ENCODE measurements around the gene MLLT3. TPM values are rescaled to one million over a fixed set of nuclear protein-coding genes. Genes with fewer than 3 reads are reported as not detected.

Gene MLLT3
- total and polyA plus RNA-seq, 2 experiments from 2014 or later = 13.7 to 39.2 TPM

DNA sequence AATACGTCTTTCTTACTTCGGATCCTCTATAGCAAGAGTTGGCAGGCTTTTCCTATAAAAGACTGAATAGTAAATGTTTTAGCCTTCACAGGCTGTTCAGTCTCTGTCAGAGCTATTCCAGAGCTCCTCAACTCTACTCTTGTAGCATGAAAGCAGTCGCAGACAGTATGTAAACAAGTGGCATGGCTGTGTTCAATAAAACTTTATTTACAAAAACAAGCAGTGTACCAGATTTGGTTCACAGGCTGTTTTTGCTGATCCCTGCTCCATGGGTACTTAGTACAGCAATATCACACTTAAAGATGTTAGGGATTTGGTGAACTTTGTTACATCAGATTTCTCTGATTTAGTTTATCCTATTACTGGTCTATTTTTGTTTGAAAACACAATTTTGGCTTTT, 235.2 kb downstream of the MLLT3 start:
- Histone ChIP-seq H3K4me2 (no peak overlapping the region), H3K4me3 (no peak overlapping the region), H3K9me2 (replicated peaks; ENCODE audit: insufficient read depth) (no peaks in the 10 kb centered on the region), H3K27ac (no peak overlapping the region), H3K27me3 (no peaks in the 10 kb centered on the region), H4K20me1 (ENCODE audit: insufficient read depth, poor library complexity, severe bottlenecking) (no peaks in the 10 kb centered on the region), H3K79me2 (peaks cover 21% of the 10 kb centered on the region), H3K36me3 (replicated peaks; ENCODE audit: insufficient read depth, low read depth) (no peaks in the 10 kb centered on the region), H3K9me3 (ENCODE audit: low read depth) (no peaks in the 10 kb centered on the region), H3K4me1 (ENCODE audit: insufficient read depth) (peaks cover 25% of the 10 kb centered on the region), H2AFZ (no peak overlapping the region)
- TF ChIP-seq EZH2 (IDR thresholded peaks at IDR 0.05; ENCODE audit: borderline replicate concordance) (no peak), EZH2phosphoT487 (IDR thresholded peaks at IDR 0.05; ENCODE audit: low read depth, severe bottlenecking, unreplicated experiment) (no peak)
- TF ChIP-seq, protein P1, sequence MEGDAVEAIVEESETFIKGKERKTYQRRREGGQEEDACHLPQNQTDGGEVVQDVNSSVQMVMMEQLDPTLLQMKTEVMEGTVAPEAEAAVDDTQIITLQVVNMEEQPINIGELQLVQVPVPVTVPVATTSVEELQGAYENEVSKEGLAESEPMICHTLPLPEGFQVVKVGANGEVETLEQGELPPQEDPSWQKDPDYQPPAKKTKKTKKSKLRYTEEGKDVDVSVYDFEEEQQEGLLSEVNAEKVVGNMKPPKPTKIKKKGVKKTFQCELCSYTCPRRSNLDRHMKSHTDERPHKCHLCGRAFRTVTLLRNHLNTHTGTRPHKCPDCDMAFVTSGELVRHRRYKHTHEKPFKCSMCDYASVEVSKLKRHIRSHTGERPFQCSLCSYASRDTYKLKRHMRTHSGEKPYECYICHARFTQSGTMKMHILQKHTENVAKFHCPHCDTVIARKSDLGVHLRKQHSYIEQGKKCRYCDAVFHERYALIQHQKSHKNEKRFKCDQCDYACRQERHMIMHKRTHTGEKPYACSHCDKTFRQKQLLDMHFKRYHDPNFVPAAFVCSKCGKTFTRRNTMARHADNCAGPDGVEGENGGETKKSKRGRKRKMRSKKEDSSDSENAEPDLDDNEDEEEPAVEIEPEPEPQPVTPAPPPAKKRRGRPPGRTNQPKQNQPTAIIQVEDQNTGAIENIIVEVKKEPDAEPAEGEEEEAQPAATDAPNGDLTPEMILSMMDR (IDR thresholded peaks at IDR 0.05; ENCODE audit: poor library complexity) = no peak
- DNase-seq (ENCODE audit: low spot score) = no peak
- 58% methylated on average over 3 of the region's 3 CpGs for WGBS (ENCODE audit: low lambda C conversion rate, missing lambda C conversion rate)

DNA sequence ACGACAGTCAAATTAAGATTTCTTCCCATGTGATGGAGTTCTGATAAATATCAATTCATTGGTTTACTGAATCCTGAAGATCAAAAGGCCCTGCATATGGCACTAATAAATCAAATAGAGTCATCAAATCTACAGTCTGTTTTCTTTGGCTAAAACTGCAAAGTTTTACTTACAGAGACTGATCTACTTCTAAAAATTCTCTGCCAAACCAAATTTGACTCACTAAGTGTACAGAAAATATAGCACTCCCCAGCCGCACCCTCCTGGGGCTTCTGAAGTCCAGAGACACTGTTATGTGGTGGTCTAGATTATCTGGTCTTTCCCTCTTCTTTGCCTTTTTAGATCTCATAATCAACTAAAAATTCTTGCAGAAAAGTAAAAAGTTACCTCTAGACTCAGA, 237.7 kb downstream of the MLLT3 start:
- Histone ChIP-seq H3K4me3 (no peak overlapping the region), H2AFZ (no peak overlapping the region), H3K9me2 (replicated peaks; ENCODE audit: insufficient read depth) (no peaks in the 10 kb centered on the region), H3K27me3 (no peaks in the 10 kb centered on the region), H3K4me1 (ENCODE audit: insufficient read depth) (peaks cover 21% of the 10 kb centered on the region), H3K36me3 (replicated peaks; ENCODE audit: insufficient read depth, low read depth) (no peaks in the 10 kb centered on the region), H3K9me3 (ENCODE audit: low read depth) (no peaks in the 10 kb centered on the region), H3K79me2 (peaks cover 14% of the 10 kb centered on the region), H4K20me1 (ENCODE audit: insufficient read depth, poor library complexity, severe bottlenecking) (no peaks in the 10 kb centered on the region), H3K4me2 (no peak overlapping the region), H3K27ac (no peak overlapping the region)
- 60% methylated on average over 2 of the region's 2 CpGs for WGBS (ENCODE audit: low lambda C conversion rate, missing lambda C conversion rate)
- TF ChIP-seq, protein P1 (IDR thresholded peaks at IDR 0.05; ENCODE audit: poor library complexity) = no peak
- TF ChIP-seq EZH2phosphoT487 (IDR thresholded peaks at IDR 0.05; ENCODE audit: low read depth, severe bottlenecking, unreplicated experiment) = no peak
- TF ChIP-seq EZH2 (IDR thresholded peaks at IDR 0.05; ENCODE audit: borderline replicate concordance) = no peak
- DNase-seq (ENCODE audit: low spot score) = no peak

DNA sequence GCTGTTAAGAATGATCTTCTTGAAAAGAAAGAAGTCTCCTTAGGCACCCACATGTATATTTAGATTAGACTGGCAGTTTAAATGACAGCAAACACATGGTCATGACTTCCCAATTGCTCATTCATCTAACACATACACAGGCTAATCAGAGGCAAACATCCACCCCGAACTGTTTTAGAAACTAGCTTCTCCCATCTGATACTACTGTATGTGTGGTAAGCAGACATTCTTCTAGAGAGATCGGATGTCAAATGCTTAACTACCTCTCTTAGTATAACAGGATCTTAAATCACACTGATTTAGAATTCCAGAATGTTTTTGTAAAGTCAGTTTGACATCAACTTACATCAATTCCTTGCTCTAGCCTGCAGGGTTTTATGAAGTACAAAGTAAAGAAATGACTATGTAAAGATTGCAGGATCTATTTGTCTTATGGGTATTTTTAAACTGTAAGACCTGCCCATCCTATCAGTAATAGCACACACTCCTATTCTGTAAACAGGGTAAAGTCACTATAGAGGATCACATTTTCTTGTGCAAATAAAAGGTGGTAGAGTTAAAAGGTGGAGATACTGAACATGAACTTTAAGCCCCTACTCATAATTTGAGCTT, 239.7 kb downstream of the MLLT3 start:
- H3K79me2 ChIP-seq = peaks cover 9% of the 10 kb centered on the region
- peak overlapping the region; percentile 53 for H3K4me2 ChIP-seq
- H2AFZ ChIP-seq = no peak overlapping the region
- 8% methylated on average over 2 of the region's 2 CpGs for WGBS (ENCODE audit: low lambda C conversion rate, missing lambda C conversion rate)
- H3K9me2 ChIP-seq (replicated peaks; ENCODE audit: insufficient read depth) = no peaks in the 10 kb centered on the region
- H3K27ac ChIP-seq = no peak overlapping the region
- DNase-seq (ENCODE audit: low spot score) = no peak
- H3K4me3 ChIP-seq = no peak overlapping the region
- H3K9me3 ChIP-seq (ENCODE audit: low read depth) = no peaks in the 10 kb centered on the region
- H3K36me3 ChIP-seq (replicated peaks; ENCODE audit: insufficient read depth, low read depth) = no peaks in the 10 kb centered on the region
- TF ChIP-seq EZH2phosphoT487 (IDR thresholded peaks at IDR 0.05; ENCODE audit: low read depth, severe bottlenecking, unreplicated experiment) = no peak
- TF ChIP-seq EZH2 (IDR thresholded peaks at IDR 0.05; ENCODE audit: borderline replicate concordance) = no peak
- TF ChIP-seq, protein P1 (IDR thresholded peaks at IDR 0.05; ENCODE audit: poor library complexity) = no peak
- H4K20me1 ChIP-seq (ENCODE audit: insufficient read depth, poor library complexity, severe bottlenecking) = no peaks in the 10 kb centered on the region
- no peaks in the 10 kb centered on the region for H3K27me3 ChIP-seq
- peaks cover 29% of the 10 kb centered on the region for H3K4me1 ChIP-seq (ENCODE audit: insufficient read depth)
